DND-41 (cell line): ENCODE measurements around the gene GNG4.

Experiments
- EZH2 ChIP-seq: IDR thresholded peaks from 3 replicates; pipeline ENCODE4 v1.6.1; 2012; ENCODE audit warnings: borderline replicate concordance, low read depth, mild to moderate bottlenecking, moderate library complexity, low read length, inconsistent platforms; ENCODE audit not compliant: severe bottlenecking
- TF ChIP-seq, protein P1 (sequence below): IDR thresholded peaks from 2 replicates; pipeline ENCODE4 v1.5.1; 2012; ENCODE audit warnings: borderline replicate concordance, low read length, moderate library complexity, mild to moderate bottlenecking; ENCODE audit not compliant: poor library complexity, severe bottlenecking; ENCODE audit errors: extremely low read depth

- TF ChIP-seq EZH2, result no peak
- TF ChIP-seq, protein P1, sequence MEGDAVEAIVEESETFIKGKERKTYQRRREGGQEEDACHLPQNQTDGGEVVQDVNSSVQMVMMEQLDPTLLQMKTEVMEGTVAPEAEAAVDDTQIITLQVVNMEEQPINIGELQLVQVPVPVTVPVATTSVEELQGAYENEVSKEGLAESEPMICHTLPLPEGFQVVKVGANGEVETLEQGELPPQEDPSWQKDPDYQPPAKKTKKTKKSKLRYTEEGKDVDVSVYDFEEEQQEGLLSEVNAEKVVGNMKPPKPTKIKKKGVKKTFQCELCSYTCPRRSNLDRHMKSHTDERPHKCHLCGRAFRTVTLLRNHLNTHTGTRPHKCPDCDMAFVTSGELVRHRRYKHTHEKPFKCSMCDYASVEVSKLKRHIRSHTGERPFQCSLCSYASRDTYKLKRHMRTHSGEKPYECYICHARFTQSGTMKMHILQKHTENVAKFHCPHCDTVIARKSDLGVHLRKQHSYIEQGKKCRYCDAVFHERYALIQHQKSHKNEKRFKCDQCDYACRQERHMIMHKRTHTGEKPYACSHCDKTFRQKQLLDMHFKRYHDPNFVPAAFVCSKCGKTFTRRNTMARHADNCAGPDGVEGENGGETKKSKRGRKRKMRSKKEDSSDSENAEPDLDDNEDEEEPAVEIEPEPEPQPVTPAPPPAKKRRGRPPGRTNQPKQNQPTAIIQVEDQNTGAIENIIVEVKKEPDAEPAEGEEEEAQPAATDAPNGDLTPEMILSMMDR, result no peak
These were observed 148.5 kb downstream of the GNG4 start for GRCh38 chr1:235500971-235501540.
